ENCODE results near the gene ENAM.
"Not testable (repeated sequence)": the region's sequence is repeated elsewhere in the genome, so short reads cannot be mapped to it uniquely, and the experiment has no call there.

GRCh38 chr4:70650741-70651140, 22.2 kb downstream of the ENAM start:
- not testable (repeated sequence) for TF ChIP-seq CTCF (IDR thresholded peaks at IDR 0.05; ENCODE audit: insufficient read depth, low read length); POLR2AphosphoS5 (IDR thresholded peaks at IDR 0.05; ENCODE audit: low read depth); GABPA (IDR thresholded peaks at IDR 0.05; ENCODE audit: low read depth); SPI1 (IDR thresholded peaks at IDR 0.05; ENCODE audit: borderline replicate concordance, low read depth)

All from HL-60 (cell line).